ENCODE results near the gene ASTN1.

The ASTN1 gene

DNA sequence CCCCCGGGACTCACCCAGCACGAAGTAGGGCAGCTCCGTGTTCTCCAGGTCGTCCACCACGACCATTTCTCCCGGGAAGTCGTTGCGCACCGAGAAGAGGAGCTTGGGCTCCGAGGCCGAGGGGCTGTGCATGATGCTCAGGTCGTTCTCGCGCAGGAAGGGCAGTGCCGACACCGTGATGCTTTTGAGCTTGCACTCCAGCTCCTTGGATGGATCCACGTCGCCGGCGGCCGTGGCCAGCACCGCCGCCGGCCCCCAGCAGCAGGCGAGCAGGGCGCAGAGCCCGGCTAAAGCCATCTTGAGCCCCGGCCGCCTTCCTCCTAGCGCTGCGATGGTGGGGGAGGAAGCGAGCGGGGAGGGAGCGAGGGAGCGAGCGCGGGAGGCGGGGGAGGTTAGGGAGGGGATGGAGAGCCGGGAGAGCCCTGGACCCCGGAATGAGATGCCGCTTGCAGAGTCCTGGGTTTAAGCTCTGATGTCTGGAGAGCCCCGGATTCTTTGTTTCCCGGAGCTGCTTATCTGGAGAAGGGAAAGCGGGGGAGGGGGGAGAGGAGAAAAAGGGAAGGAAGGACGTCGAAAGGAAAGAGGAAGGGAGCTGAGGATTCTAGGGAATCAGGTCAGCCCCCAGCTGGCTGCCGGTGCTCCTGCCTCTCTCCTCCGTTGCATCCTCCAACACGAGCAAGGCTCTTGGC is at the start of gene ASTN1:
Gene ASTN1 (minus strand): TSS at position 333 of the 689 bp plus-strand sequence. CDS start 36 bp downstream, at position 297.
- no peak for DNase-seq (ENCODE audit: low spot score)

DNA sequence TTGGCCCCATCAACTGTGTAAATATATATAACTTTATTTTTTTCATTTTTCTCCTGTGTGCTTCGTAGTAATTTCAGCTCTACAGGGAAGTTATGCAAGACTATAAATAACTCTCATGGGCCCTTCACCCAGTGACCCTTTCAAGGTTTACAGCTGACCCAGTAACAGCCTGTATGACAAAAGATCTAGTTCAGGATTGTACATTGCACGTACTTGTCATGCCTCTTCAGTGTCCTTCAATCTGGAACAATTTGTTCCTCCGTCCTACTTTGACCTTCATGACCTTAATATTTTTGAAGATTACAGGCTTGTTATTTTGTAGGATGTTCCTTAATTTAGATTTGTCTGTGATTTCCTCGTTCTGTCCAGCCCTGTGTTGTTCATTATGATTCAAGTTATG is 46.7 kb upstream of the ASTN1 start:
- DNase-seq (ENCODE audit: low spot score), result no peak

DNA sequence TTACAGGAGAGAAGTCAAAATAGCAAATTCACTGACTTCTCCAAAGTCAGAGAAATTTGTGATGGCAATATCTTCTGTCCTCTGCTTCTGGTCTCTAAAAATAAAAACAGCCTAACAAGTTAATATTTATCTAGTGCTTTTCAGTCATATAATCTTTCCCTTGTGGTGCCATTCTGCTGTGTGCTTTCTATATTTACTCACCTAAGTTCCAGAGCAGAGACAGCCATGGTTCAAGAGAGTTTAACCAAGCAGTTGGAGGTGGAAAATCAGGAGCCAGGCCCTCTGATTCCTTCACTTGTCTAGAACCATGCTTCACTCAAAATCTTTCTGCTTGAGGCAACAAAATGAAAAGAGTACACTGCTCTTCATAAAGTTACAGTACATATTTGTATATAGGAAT is 45.6 kb upstream of the ASTN1 start:
- DNase-seq (ENCODE audit: low spot score), result no peak

DNA sequence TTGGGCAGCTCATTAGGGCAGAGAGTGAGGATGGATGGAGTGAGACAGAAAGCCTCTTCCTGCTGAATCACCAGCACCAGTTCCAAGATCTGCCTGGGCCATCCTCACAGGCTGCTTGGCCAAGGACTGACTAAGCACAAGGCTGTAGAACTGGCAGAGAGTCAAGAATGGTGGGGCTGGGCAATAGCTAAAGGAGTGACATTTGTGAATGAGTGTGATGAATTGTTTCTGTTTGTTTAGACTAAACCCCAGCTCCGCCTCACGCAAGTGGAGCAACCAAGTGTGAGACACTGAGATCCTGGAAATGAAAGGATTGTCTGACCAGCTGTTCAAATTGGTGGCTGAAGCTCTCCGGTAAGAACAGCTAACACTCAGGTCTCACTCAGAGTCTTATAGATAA is 44.8 kb upstream of the ASTN1 start:
- DNase-seq (ENCODE audit: low spot score), result peak; percentile 46

DNA sequence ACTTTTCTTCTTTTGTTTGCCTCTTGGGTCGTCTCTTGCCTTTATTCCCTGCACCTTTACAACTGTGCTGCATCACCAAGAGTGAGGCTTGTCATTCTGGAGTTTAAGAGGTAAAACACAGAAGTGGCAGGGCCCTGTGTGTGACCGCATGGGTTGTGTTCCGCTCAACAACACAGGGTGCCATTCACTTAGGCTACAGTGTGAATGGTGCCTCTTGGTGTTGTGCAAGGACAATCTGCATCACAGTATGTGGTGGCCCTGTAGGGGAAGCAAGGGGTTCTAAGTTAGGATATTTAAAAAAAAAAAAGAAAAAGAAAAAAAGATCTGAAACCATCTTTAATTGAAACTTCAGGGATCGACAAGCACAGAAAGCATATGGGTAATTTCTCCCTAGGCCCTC is 44.4 kb upstream of the ASTN1 start:
- DNase-seq (ENCODE audit: low spot score), result no peak

DNA sequence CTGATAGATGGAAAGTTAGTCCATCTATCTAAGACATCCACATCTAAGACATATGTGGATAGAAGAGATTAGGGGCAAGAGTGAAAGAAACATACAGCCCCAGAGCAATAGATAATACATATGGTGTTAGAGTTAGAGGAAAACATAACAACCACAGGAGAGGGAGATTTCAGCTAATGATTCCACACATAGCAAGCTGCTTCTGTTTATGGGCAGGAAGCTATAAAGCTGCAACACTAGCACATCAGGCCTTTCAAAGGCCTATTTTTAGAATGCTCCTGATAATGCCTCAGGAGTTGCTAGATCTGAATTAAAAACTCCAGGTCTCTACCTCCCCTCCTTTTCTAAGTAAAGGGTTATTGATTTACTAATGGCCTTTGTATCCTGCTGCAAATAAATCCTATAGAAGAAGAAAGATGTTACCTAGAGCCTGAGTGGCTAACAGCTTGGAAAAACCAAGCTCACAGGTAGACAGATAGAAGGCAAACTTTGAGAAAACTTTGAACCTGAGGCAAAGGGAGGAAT is 42.4 kb upstream of the ASTN1 start:
- no peak for DNase-seq (ENCODE audit: low spot score)

DNA sequence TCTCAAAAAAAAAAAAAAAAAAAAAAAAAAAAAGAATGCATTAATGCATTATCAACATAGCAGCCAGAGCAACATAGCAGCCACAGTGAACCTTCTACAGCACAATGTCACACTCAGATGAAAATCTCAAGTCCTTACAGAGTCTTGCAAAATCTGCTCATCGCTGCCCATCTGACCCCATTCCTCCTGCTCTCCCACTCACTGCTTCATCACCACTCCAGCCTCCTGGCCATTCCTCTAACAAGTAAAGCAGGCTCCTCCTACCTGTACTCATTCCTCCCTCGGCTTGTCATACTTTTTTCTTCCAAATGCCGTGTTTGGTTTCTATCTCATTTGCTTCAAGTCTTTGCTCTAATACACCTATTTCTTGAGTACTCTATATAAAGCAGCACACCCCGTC is 35.8 kb upstream of the ASTN1 start:
- no peak for DNase-seq (ENCODE audit: low spot score)

DNA sequence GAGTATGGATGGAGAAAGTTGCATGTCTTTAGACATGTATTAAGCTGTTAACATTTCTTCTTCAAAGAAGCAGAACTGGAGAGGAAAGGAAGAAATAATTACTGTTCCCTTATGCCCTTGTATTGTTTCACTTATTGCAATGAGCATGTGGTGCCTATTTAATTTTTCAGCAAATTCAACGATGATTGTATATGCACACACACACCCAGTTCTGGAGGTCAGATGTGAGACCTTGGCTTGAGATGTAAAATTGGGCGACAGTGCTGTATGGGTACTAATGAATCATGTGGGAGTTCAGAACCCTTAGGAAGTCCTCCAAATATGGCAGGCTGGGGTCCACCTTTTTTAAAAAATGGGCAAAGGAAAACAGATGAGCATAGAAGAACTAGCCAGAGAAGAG is 33.7 kb upstream of the ASTN1 start:
- no peak for DNase-seq (ENCODE audit: low spot score)

DNA sequence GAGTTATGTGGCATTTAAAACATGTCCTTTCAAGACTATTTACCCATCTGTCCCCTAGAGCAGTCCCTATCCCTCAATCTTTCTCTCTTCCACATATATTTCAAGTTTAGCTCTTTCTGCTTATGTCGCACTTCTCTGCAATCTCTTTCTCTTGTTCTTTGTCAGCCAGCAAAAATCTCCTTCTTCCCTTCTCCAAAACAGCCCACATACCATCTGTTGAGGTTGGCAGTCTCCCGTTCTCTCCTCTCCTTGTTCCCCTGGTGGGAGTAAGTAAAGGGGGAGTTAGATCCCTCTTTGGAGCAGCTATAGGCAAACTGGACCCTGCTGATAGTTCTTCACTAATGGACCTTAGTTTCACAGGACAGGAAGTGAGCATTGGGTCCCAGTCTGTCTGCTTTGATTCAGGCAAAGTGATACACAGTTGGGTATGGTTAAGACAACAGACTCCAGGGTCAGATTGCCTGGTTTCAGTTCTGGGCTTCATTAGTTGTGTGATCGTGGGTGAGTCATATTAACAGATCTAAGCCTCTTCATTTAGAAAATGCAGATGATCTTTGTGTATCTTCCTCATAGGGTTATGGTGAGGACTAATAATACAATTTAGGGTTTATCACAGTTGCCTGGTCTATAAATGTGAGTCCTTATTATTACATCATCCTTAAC is 25.9 kb upstream of the ASTN1 start:
- no peak for DNase-seq (ENCODE audit: low spot score)

DNA sequence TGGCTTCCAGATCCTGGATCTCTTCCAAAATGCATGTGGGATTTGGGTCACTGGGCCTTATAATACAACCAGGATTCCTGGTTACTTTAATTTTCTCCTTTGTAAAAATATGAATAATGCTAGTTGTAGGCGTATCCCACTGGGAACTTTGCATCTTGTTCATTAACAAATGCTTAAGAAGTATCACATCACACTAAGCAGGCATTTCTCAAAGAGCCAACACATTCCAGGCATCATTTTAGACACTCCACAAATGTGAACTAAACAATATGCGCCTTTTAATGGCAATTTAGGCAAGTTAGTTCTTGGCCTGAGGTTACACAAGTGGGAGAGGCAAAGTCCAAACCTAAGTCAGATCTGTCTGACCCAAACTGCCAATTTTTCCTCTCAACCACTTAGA is 22.1 kb upstream of the ASTN1 start:
- DNase-seq (ENCODE audit: low spot score), result no peak

DNA sequence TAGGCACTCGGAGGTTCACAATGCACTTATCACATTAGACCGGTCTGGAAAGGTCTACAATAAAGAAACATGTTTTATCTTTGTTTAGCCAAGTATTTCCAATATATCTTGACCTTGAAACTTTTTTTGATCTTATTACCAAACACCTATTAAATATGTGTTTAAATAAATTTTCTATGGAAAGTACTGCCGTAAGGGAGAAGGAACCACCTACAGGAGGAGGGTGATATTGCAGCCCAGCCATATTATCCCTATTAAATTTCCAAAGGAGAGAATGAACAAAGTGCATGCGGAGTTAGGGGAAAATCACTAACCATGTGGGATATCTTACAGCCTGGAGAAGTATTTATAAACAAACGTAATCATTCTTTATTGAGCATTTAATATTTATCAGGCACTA is 20.7 kb upstream of the ASTN1 start:
- no peak for DNase-seq (ENCODE audit: low spot score)

DNA sequence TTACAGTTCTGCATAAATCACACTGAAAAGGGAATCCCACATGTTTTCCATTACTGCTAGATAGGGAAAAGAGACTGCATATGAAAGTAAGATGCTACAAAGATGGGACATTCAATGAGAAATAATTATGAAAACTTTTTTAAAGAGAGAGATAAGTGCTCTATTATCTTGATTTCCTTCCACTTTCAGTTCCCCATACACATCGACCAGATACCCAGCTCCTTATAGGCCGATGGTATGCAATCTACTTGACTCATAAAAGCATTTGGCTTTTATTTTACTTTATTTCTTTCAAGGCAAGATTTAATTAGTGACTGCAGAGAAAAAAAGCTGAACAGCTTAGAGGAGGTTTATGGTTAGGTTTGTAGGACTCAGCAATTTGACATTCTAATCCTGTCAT is 19.3 kb upstream of the ASTN1 start:
- DNase-seq (ENCODE audit: low spot score), result no peak

DNA sequence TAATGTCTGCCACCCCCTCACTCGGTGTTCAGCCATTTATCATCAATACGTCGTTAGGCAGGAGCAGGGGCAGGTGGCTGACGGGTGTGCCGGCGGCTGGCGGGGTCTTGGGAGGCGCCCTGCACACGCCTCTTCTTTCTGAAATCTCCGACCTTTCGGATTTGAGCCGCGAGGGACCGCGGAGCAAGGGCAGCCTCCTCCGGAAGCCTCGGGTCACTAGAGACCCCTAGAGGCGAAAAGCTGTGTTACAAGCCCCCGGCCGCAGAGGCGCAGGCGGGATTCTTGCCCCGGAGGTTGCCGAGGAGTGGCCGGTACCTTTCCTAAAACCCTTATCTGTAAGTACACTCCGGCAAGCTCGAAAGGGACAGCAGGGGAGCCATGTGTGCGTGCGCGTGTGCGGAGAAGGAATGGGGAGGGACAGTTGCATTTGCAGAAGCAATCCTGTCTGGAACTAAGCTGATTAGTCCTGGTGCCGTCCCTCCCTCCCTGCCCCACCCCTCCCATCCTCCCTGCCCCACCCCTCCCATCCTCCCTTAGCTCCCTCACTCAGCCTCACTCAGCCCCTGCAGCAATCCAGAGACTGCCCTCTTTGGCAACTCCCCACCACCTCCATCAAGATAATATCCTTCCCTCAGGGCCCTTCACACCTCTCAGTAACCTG is 17.2 kb upstream of the ASTN1 start:
- peak; percentile 30 for DNase-seq (ENCODE audit: low spot score)

DNA sequence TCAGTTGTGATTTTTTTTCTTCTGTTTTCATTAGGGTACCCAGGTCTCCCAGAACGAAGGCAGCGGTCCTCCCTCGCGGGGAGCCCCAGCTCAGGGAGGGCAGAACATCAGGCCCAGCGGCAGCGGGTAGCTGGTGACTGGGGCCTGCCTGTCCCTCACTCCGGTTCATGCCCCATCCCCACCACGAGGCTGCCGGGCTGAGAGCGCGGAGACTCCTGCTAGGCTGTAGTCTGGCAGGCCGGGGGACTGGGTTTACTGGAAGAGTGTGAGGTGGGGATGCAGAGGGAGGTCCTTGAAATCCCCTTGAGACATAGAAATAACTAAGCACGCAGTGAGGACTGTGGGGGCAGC is 16.7 kb upstream of the ASTN1 start:
- DNase-seq (ENCODE audit: low spot score), result no peak

DNA sequence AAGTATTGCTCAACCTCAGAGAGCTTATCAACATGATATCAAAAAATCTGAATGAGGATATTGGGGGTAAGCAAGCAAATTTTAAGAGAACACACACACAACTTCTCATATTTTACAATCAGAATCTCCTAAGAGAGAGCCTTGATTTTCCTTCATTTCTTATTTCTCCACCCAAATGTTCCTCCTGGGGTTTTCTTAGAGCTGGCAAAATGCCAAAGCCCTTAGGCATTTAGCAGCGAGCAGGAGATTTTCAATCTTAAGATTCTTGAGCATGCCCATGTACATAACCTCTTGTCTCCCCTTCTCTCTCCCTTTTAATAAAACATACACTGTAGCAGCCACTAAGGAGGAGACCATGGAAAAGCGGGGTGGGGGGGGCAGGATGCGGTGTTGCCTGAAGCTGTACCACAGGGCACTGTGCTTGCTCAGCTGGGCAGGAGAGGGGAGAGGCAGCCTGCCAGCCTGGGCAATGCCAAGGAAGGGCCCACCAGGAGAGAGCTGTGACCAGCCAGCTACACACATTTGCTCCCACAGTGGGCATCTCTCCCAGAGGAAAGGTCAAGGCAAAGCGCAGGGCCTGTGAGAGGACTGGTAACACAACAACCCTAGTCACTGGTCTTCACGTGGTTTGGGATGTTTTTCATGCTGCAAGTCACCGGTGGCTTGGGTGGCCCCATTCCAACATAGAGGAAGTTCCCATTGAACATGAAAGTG is 10.6 kb upstream of the ASTN1 start:
- no peak for DNase-seq (ENCODE audit: low spot score)

DNA sequence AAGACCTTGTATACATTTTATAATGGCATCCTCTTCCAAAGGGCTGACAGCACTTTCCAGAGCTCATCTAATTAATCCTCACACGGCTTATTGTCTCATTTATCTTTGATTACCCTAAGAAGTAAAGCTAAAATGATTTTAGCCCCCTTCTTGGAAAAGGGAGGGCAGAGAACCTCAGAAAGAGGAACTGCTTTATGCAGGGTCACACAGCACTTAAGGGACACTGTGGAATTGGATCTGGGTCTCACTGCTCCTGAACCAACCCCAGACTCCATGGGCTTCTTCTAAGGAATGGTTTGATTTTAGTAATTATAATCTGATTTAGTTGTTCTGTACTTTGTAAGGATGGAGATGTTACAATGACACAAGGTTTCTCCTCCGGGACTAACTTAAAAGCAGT is 9.5 kb upstream of the ASTN1 start:
- no peak for DNase-seq (ENCODE audit: low spot score)

DNA sequence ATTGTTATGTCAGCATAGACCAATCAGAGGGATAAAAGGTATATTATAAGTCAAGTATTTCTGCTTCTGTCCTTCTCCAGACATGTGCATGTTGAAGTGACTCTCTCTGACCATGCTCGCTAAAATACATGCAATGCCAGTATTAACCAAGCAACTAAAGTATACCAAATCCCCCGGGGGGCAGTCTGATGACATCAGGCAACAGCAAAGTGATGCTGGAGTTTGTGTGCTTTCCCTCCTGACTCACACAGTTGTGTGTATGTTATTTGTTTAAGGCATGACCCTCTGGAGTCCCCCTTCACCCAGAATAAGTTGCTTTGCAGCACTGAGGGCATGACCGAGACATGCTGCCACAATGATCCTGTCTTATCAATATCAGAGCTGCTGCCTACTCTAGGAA is 8.4 kb upstream of the ASTN1 start:
- DNase-seq (ENCODE audit: low spot score), result no peak

DNA sequence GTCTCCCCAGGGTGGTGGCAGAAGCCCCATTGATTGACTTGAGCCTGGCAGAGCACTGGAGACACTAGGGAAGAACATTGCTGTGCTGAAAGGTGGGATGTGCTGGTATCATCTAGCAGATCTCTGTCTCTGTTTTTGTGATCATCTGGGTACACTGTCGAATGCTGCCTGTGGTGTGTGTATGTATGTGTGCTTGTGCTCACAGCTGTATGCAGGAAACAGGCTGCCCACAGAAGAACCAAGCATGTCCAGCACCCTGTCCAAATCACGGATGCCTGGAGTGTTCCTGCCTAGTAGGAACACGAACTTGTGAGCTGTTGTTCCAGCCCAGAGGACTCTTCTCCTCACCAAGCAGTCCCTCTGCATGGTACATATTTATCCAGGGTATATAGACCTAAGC is 7.8 kb upstream of the ASTN1 start:
- no peak for DNase-seq (ENCODE audit: low spot score)

DNA sequence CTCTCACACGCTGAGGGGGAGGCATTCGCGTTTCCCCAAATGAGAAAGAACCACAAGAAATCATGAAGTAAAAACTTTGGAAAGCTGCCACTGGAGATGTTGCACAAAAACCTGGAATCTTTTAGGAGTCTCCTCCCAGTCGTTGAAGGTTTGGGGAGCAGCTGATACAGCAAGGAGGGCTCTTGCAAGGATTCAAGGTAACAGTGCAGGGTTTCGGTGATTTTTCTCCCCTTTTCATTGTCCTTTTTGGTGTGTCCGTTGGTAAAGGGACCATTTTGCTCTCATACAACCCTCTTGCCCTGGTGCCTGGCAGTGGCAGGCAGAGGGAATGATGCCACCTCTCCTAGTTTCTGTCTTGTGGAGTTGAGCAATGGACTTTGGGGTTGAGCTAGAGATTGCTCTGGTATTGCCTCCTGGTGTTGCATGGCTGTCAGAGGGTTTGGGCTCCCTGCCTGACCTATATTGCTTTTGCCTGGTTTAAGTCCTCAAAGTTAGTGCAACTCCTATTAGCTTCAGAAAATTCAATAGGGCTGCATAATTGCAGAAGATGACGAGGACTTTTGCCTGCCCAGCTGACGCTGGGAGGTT is 7.1 kb upstream of the ASTN1 start:
- DNase-seq (ENCODE audit: low spot score), result no peak

DNA sequence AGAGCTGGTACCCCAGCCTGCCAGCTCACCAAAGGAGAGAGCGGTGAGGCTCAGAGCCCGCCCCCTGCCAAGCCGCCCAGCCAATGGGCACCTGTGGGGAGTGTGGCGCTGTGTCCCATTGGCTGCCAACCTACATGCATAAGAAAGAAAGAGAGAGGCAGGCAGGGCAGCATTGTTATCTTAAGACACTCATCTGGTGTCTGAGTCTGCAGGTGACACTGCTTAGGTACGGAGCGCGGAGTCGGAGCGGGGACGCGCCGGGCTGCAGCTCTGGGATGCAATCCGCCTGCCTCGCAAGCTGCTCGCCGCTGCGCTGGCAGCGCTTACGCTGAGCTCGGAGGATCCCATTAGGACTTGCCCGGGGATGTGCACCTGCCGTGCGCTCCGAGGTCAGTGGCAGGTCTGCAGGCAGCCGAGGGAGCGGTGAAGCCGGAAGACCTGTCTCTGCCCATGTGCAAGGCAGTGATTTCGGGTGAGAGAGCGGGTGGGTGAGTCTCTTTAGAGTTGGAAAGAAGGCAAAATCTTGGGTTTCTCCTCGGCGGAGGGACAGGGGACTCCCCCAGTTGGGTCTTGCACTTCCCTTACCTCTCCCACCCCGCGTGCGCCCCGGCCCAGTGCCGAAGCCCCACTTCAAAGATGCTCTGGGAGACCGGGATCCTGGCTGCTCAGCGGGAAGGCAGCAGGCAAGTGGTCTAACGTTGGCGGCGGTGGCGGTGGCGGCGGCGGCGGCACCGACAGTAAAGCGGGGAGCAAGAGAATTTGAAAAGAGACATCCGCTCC is 6.4 kb upstream of the ASTN1 start, which contains the start of gene BRINP2:
Gene BRINP2 (plus strand): TSS at position 203 of the 780 bp plus-strand sequence. CDS start 58,919 bp downstream, outside the sequence.
- DNase-seq (ENCODE audit: low spot score), result no peak

DNA sequence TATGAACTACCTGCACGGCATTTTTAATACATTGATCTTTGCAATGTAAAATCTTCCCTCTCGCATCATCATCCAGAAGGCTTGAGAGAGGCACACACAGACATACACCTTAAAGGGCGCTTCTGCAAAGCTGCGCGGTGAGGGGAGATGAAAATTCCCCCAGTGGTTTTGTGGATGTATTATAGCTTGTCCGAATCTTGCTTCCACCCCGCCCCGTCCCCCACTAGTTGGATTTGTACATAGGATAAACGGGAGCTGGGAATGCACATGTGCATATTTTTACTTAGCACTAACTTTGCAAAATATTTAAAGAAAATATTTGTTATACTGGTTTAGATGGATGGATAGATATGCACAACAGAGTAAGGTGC is 542 bp upstream of the ASTN1 start:
- no peak for DNase-seq (ENCODE audit: low spot score)

Measured in kidney capillary endothelial cell (primary cell).